Caco-2 (cell line): ENCODE results near the gene MRGPRG. TPM values are rescaled to one million over a fixed set of nuclear protein-coding genes. Genes with fewer than 3 reads are reported as not detected.

Experiments
- BruUV-seq: library from RNA; stranded (reverse); fragments of 400-500 nt; replicated peaks from 2 replicates; lab custom pipeline; 2021; lab: Mats Ljungman, UMichigan
- CTCF ChIA-PET: fragments of 300-600 bp; sonication (Branson Sonifier 250); formaldehyde crosslinking; loops from one replicate; lab custom pipeline; 2022; ENCODE audit warnings: antibody characterized with exemption; lab: Charles Lee
- POLR2A ChIA-PET: fragments of 300-600 bp; sonication (Branson Sonifier 250); formaldehyde crosslinking; loops from one replicate; lab custom pipeline; 2022; ENCODE audit warnings: antibody characterized with exemption; lab: Charles Lee
- DNase-seq, 2 experiments: peaks; one replicate each; pipeline versions ENCODE4 v3.0.0 to v3.0.0-alpha.2; 2020 to 2022
- H3K27me3 ChIP-seq: replicated peaks from 2 replicates; pipeline ENCODE4 v1.6.0; 2011; ENCODE audit warnings: low read length; ENCODE audit not compliant: control insufficient read depth, insufficient read depth
- H3K36me3 ChIP-seq: 2 replicates; pipeline ENCODE4 v1.5.1; 2011; ENCODE audit warnings: low read length; ENCODE audit not compliant: control insufficient read depth, insufficient read depth
- H3K4me1 ChIP-seq: fragments of 250-450 bp; sonication (Bioruptor Pico); 2 replicates; pipeline ENCODE4 v1.5.1; 2020; ENCODE audit warnings: mild to moderate bottlenecking
- H3K4me3 ChIP-seq: 2 replicates; pipeline ENCODE4 v1.5.1; 2011; ENCODE audit warnings: low read depth, mild to moderate bottlenecking, control low read depth, low read length
- H3K9me3 ChIP-seq: fragments of 250-450 bp; sonication (Bioruptor Pico); 2 replicates; pipeline ENCODE4 v1.5.1; 2020; ENCODE audit warnings: mild to moderate bottlenecking, moderate library complexity
- H3K27ac Mint-ChIP-seq: one replicate; pipeline ENCODE4 v1.8.0; 2022; ENCODE audit warnings: mixed read lengths; ENCODE audit not compliant: unreplicated experiment
- H3K27me3 Mint-ChIP-seq: one replicate; pipeline ENCODE4 v1.8.0; 2022; ENCODE audit warnings: mixed read lengths; ENCODE audit not compliant: insufficient read depth, unreplicated experiment
- H3K36me3 Mint-ChIP-seq: one replicate; pipeline ENCODE4 v1.8.0; 2022; ENCODE audit warnings: mild to moderate bottlenecking, mixed read lengths; ENCODE audit not compliant: insufficient read depth, unreplicated experiment
- H3K4me1 Mint-ChIP-seq: one replicate; pipeline ENCODE4 v1.8.0; 2022; ENCODE audit warnings: low read depth, mixed read lengths; ENCODE audit not compliant: unreplicated experiment
- H3K4me3 Mint-ChIP-seq: one replicate; pipeline ENCODE4 v1.8.0; 2022; ENCODE audit warnings: mild to moderate bottlenecking, moderate library complexity, mixed read lengths; ENCODE audit not compliant: unreplicated experiment
- H3K9me3 Mint-ChIP-seq: one replicate; pipeline ENCODE4 v1.8.0; 2022; ENCODE audit warnings: mixed read lengths; ENCODE audit not compliant: unreplicated experiment
- CTCF ChIP-seq, 2 experiments: fragments of 200-600 bp in 1 of 2; IDR thresholded peaks; 1 replicate in 1 of 2; 2 replicates in 1 of 2; pipeline versions ENCODE4 v1.5.1 to v1.8.0; 2011 to 2022; ENCODE audit warnings: antibody characterized with exemption in 1 of 2, control low read depth in 1 of 2, inconsistent platforms in 1 of 2, low read depth in 1 of 2, low read length in 1 of 2, mild to moderate bottlenecking in 1 of 2, moderate library complexity in 1 of 2; ENCODE audit not compliant: insufficient read depth in 1 of 2, severe bottlenecking in 1 of 2, unreplicated experiment in 1 of 2
- intact Hi-C: fragments of 100-400 bp; cut with micrococcal nuclease; formaldehyde crosslinking; loops from one replicate; pipeline ENCODE4 v1.10.0; 2022; ENCODE audit not compliant: unreplicated experiment
- total RNA-seq: library from RNA; stranded (reverse); gene quantifications from 2 replicates; pipeline ENCODE4 v1.2.3, GENCODE V29; 2022

The MRGPRG gene
- total RNA-seq, 1 experiment from 2014 or later, result not detected

- Mint-ChIP-seq H3K9me3 (no peaks in the 10 kb centered on the region), H3K27me3 (peaks cover 3% of the 10 kb centered on the region), H3K4me3 (no peak overlapping the region), H3K4me1 (no peaks in the 10 kb centered on the region), H3K36me3 (no peaks in the 10 kb centered on the region), H3K27ac (no peak overlapping the region)
- CTCF ChIA-PET, result no interaction called here
- H3K4me1 ChIP-seq, result no peaks in the 10 kb centered on the region
- H3K9me3 ChIP-seq, result 0 out of 2 replicates have a peak, but pooled peaks cover 2% of the 10 kb centered on the region
- TF ChIP-seq CTCF (IDR thresholded peaks at IDR 0.05; ENCODE audit: insufficient read depth in 1 of 2, low read depth in 1 of 2, low read length in 1 of 2, severe bottlenecking in 1 of 2, unreplicated experiment in 1 of 2), result no peak
- no peak overlapping the region for H3K4me3 ChIP-seq
- BruUV-seq, result no TSS peak
- H3K27me3 ChIP-seq, result peaks cover 1% of the 10 kb centered on the region; the same call in 1 of the 2 replicates
- no peaks in the 10 kb centered on the region for H3K36me3 ChIP-seq
- no peak for DNase-seq
- intact Hi-C loops, result no loop called here
- POLR2A ChIA-PET, result no interaction called here
Measured at GRCh38 chr11:3245071-3245470, 26.5 kb upstream of the MRGPRG start.

GRCh38 chr11:3243880-3244279 is 25.3 kb upstream of the MRGPRG start:
- H3K27ac Mint-ChIP-seq, result no peak overlapping the region
- BruUV-seq, result no TSS peak
- intact Hi-C loops, result no loop called here
- H3K36me3 Mint-ChIP-seq, result no peaks in the 10 kb centered on the region
- Histone ChIP-seq H3K9me3 (0 out of 2 replicates have a peak, but pooled peaks cover 2% of the 10 kb centered on the region), H3K4me1 (no peaks in the 10 kb centered on the region), H3K36me3 (no peaks in the 10 kb centered on the region), H3K27me3 (peaks cover 1% of the 10 kb centered on the region; the same call in 1 of the 2 replicates), H3K4me3 (no peak overlapping the region)
- no peak for DNase-seq
- H3K27me3 Mint-ChIP-seq, result peaks cover 6% of the 10 kb centered on the region
- no peaks in the 10 kb centered on the region for H3K4me1 Mint-ChIP-seq
- CTCF ChIA-PET, result no interaction called here
- POLR2A ChIA-PET, result no interaction called here
- no peaks in the 10 kb centered on the region for H3K9me3 Mint-ChIP-seq
- no peak overlapping the region for H3K4me3 Mint-ChIP-seq
- no peak for TF ChIP-seq CTCF (IDR thresholded peaks at IDR 0.05; ENCODE audit: insufficient read depth in 1 of 2, low read depth in 1 of 2, low read length in 1 of 2, severe bottlenecking in 1 of 2, unreplicated experiment in 1 of 2)

DNA sequence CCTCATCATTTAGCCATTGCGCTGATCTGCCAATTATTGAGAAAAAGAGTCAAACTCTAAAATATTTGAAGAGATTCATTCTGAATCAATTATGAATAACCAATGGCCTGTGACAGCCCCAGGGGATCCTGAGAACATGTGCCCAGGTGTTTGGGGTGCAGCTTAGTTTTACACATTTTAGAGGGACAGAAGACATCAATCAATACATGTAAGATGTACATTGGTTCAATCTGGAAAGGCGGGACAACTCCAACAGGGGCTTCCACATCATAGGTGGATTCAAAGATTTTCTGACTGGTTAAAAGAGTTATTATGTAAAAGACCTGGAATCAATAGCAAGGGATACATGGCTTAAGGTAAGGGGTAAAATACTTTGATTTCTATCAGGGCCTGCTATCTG is 18.5 kb upstream of the MRGPRG start:
- no peak for DNase-seq
- Histone ChIP-seq H3K4me1 (no peaks in the 10 kb centered on the region), H3K4me3 (no peak overlapping the region), H3K9me3 (no peaks in the 10 kb centered on the region), H3K27me3 (no peaks in the 10 kb centered on the region; the same call in none of the 2 replicates), H3K36me3 (no peaks in the 10 kb centered on the region)
- Mint-ChIP-seq H3K27me3 (peaks cover 26% of the 10 kb centered on the region), H3K4me3 (no peak overlapping the region), H3K27ac (no peak overlapping the region), H3K36me3 (no peaks in the 10 kb centered on the region), H3K9me3 (no peaks in the 10 kb centered on the region), H3K4me1 (no peaks in the 10 kb centered on the region)
- ChIA-PET POLR2A (no interaction called here), CTCF (no interaction called here)
- BruUV-seq, result no TSS peak
- intact Hi-C loops, result no loop called here
- TF ChIP-seq CTCF (IDR thresholded peaks at IDR 0.05; ENCODE audit: insufficient read depth in 1 of 2, low read depth in 1 of 2, low read length in 1 of 2, severe bottlenecking in 1 of 2, unreplicated experiment in 1 of 2), result no peak
